ENCODE data around the gene FILIP1L. TPM values are rescaled to one million over a fixed set of nuclear protein-coding genes. Genes with fewer than 3 reads are reported as not detected.

FILIP1L gene
- total RNA-seq (2014; rRNA removed; shearing (Covaris generic)), result 3.7 and 5.0 TPM in 2 replicates

- Histone ChIP-seq H3K36me3 (peaks cover 3% of the 10 kb centered on the region; the same call in 1 of the 2 replicates), H3K4me3 (no peak within 1 kb of the TSS), H3K27ac (no peak within 1 kb of the TSS), H3K9me3 (replicated peaks) (no peaks in the 10 kb centered on the region), H3K4me1 (no peaks in the 10 kb centered on the region; the same call in 1 of the 2 replicates), H3K27me3 (no peaks in the 10 kb centered on the region)
- peak in 1 of 2 experiments; percentile 18 for DNase-seq
Observed at GRCh38 chr3:100114413-100115030, at the start of gene FILIP1L. Gene FILIP1L (minus strand): TSS chr3:100114501.

- Histone ChIP-seq H3K4me3 (no peak overlapping the region), H3K4me1 (peaks cover 3% of the 10 kb centered on the region; the same call in 1 of the 2 replicates), H3K27me3 (no peaks in the 10 kb centered on the region), H3K9me3 (replicated peaks) (no peaks in the 10 kb centered on the region), H3K36me3 (peaks cover 6% of the 10 kb centered on the region; the same call in 1 of the 2 replicates), H3K27ac (no peak overlapping the region)
- DNase-seq, result no peak
Observed at GRCh38 chr3:100163787-100164186, 49.5 kb upstream of the FILIP1L start.

- no peaks in the 10 kb centered on the region for H3K27me3 ChIP-seq
- H3K4me3 ChIP-seq, result no peak overlapping the region
- H3K27ac ChIP-seq, result no peak overlapping the region
- peaks cover 3% of the 10 kb centered on the region; the same call in 1 of the 2 replicates for H3K4me1 ChIP-seq
- H3K9me3 ChIP-seq (replicated peaks), result no peaks in the 10 kb centered on the region
- H3K36me3 ChIP-seq, result peaks cover 2% of the 10 kb centered on the region; the same call in 1 of the 2 replicates
- DNase-seq, result no peak
Observed at GRCh38 chr3:100160521-100160920, 46.2 kb upstream of the FILIP1L start.

- Histone ChIP-seq H3K27me3 (no peaks in the 10 kb centered on the region), H3K4me1 (peaks cover 3% of the 10 kb centered on the region; the same call in 1 of the 2 replicates), H3K4me3 (no peak overlapping the region), H3K27ac (no peak overlapping the region), H3K36me3 (peaks cover 2% of the 10 kb centered on the region; the same call in 1 of the 2 replicates), H3K9me3 (replicated peaks) (no peaks in the 10 kb centered on the region)
- DNase-seq, result no peak
Observed at GRCh38 chr3:100159331-100160153, 45.2 kb upstream of the FILIP1L start.

- Histone ChIP-seq H3K4me1 (peaks cover 3% of the 10 kb centered on the region; the same call in 1 of the 2 replicates), H3K36me3 (peaks cover 2% of the 10 kb centered on the region; the same call in 1 of the 2 replicates), H3K4me3 (no peak overlapping the region), H3K27ac (no peak overlapping the region), H3K27me3 (no peaks in the 10 kb centered on the region), H3K9me3 (replicated peaks) (no peaks in the 10 kb centered on the region)
- DNase-seq, result peak in 1 of 2 experiments; percentile 26
Observed at GRCh38 chr3:100158918-100159330, 44.6 kb upstream of the FILIP1L start.

- no peak for DNase-seq
- Histone ChIP-seq H3K4me3 (no peak overlapping the region), H3K36me3 (peaks cover 2% of the 10 kb centered on the region; the same call in 1 of the 2 replicates), H3K27ac (no peak overlapping the region), H3K27me3 (no peaks in the 10 kb centered on the region), H3K4me1 (peaks cover 3% of the 10 kb centered on the region; the same call in 1 of the 2 replicates), H3K9me3 (replicated peaks) (no peaks in the 10 kb centered on the region)
Observed at GRCh38 chr3:100157685-100158084, 43.4 kb upstream of the FILIP1L start.

- no peaks in the 10 kb centered on the region for H3K27me3 ChIP-seq
- peaks cover 2% of the 10 kb centered on the region; the same call in 1 of the 2 replicates for H3K36me3 ChIP-seq
- peaks cover 3% of the 10 kb centered on the region; the same call in 1 of the 2 replicates for H3K4me1 ChIP-seq
- no peak overlapping the region for H3K4me3 ChIP-seq
- H3K9me3 ChIP-seq (replicated peaks), result no peaks in the 10 kb centered on the region
- no peak overlapping the region for H3K27ac ChIP-seq
- no peak for DNase-seq
Observed at GRCh38 chr3:100155590-100155989, 41.3 kb upstream of the FILIP1L start.

- Histone ChIP-seq H3K9me3 (replicated peaks) (no peaks in the 10 kb centered on the region), H3K27me3 (no peaks in the 10 kb centered on the region), H3K4me3 (no peak overlapping the region), H3K4me1 (peaks cover 3% of the 10 kb centered on the region; the same call in 1 of the 2 replicates), H3K27ac (no peak overlapping the region), H3K36me3 (peaks cover 2% of the 10 kb centered on the region; the same call in 1 of the 2 replicates)
- no peak for DNase-seq
Observed at GRCh38 chr3:100155128-100155527, 40.8 kb upstream of the FILIP1L start.

GRCh38 chr3:100154171-100154570 is 39.9 kb upstream of the FILIP1L start:
- Histone ChIP-seq H3K4me3 (no peak overlapping the region), H3K27ac (no peak overlapping the region), H3K4me1 (peaks cover under 1% of the 10 kb centered on the region; the same call in 1 of the 2 replicates), H3K27me3 (no peaks in the 10 kb centered on the region), H3K9me3 (replicated peaks) (no peaks in the 10 kb centered on the region), H3K36me3 (0 out of 2 replicates have a peak, but pooled peaks cover 2% of the 10 kb centered on the region)
- DNase-seq, result no peak

GRCh38 chr3:100151024-100151707 is 36.9 kb upstream of the FILIP1L start:
- H3K9me3 ChIP-seq (replicated peaks), result no peaks in the 10 kb centered on the region
- DNase-seq, result no peak
- 0 out of 2 replicates have a peak, but pooled peaks cover 4% of the 10 kb centered on the region for H3K36me3 ChIP-seq
- no peaks in the 10 kb centered on the region for H3K27me3 ChIP-seq
- H3K4me1 ChIP-seq, result no peaks in the 10 kb centered on the region
- no peak overlapping the region for H3K4me3 ChIP-seq
- no peak overlapping the region for H3K27ac ChIP-seq

- Histone ChIP-seq H3K36me3 (0 out of 2 replicates have a peak, but pooled peaks cover 2% of the 10 kb centered on the region), H3K4me3 (no peak overlapping the region), H3K27me3 (no peaks in the 10 kb centered on the region), H3K9me3 (replicated peaks) (no peaks in the 10 kb centered on the region), H3K27ac (no peak overlapping the region), H3K4me1 (no peaks in the 10 kb centered on the region)
- no peak for DNase-seq
Observed at GRCh38 chr3:100150473-100150872, 36.2 kb upstream of the FILIP1L start.

- H3K4me3 ChIP-seq, result no peak overlapping the region
- 0 out of 2 replicates have a peak, but pooled peaks cover 2% of the 10 kb centered on the region for H3K36me3 ChIP-seq
- no peaks in the 10 kb centered on the region for H3K27me3 ChIP-seq
- no peaks in the 10 kb centered on the region for H3K4me1 ChIP-seq
- no peak for DNase-seq
- H3K27ac ChIP-seq, result no peak overlapping the region
- no peaks in the 10 kb centered on the region for H3K9me3 ChIP-seq (replicated peaks)
Observed at GRCh38 chr3:100149713-100150415, 35.6 kb upstream of the FILIP1L start.

GRCh38 chr3:100149130-100149529 is 34.8 kb upstream of the FILIP1L start:
- Histone ChIP-seq H3K27ac (no peak overlapping the region), H3K27me3 (no peaks in the 10 kb centered on the region)
- no peak for DNase-seq

More at GRCh38 chr3:100149130-100149529, 34.8 kb upstream of the FILIP1L start:
- H3K4me1 ChIP-seq, result no peaks in the 10 kb centered on the region
- 0 out of 2 replicates have a peak, but pooled peaks cover 2% of the 10 kb centered on the region for H3K36me3 ChIP-seq
- no peaks in the 10 kb centered on the region for H3K9me3 ChIP-seq (replicated peaks)
- H3K4me3 ChIP-seq, result no peak overlapping the region
